SH-SY5Y (cell line): ENCODE measurements around the gene SLC22A5.

Source experiments
- GATA2 ChIP-seq: IDR thresholded peaks from 2 replicates; pipeline ENCODE4 v1.6.1; 2011; ENCODE audit warnings: mild to moderate bottlenecking, low read depth, low read length
- GATA3 ChIP-seq: IDR thresholded peaks from 2 replicates; pipeline ENCODE4 v1.6.1; 2011; ENCODE audit warnings: low read depth, mild to moderate bottlenecking, low read length, moderate library complexity

- TF ChIP-seq GATA3 (no peak), GATA2 (no peak)
These were observed 9.1 kb downstream of the SLC22A5 start for GRCh38 chr5:132378580-132378979.
